H1 (cell line): Measurements from ENCODE around the gene TBC1D7.

Experiments used
- CTCF ChIP-seq, 3 experiments: IDR thresholded peaks; 1 replicate in 2 of 3; 2 replicates in 1 of 3; pipeline versions ENCODE4 v1.5.1 to v1.6.1; 2011; ENCODE audit warnings: low read length in 3 of 3, mild to moderate bottlenecking in 3 of 3, inconsistent platforms in 2 of 3, low read depth in 1 of 3, moderate library complexity in 1 of 3; ENCODE audit not compliant: insufficient read depth in 1 of 3; ENCODE audit errors: control extremely low read depth in 1 of 3
- POLR2A ChIP-seq, 2 experiments: IDR thresholded peaks; 1 replicate in 1 of 2; 2 replicates in 1 of 2; pipeline ENCODE4 v1.6.1; 2011; ENCODE audit warnings: low read depth in 2 of 2, low read length in 2 of 2, mild to moderate bottlenecking in 2 of 2; ENCODE audit errors: control extremely low read depth in 1 of 2

- no peak for TF ChIP-seq CTCF (IDR thresholded peaks at IDR 0.05; ENCODE audit: control extremely low read depth in 1 of 3, insufficient read depth in 1 of 3, low read depth in 1 of 3, low read length in 3 of 3)
- no peak for TF ChIP-seq POLR2A (IDR thresholded peaks at IDR 0.05; ENCODE audit: control extremely low read depth in 1 of 2, low read depth in 2 of 2, low read length in 2 of 2)
These were observed 25.3 kb downstream of the TBC1D7 start for GRCh38 chr6:13302751-13303667.
